Frontal cortex (tissue), 4 donors: Measurements from ENCODE around the gene FBXO48. TPM values are rescaled to one million over a fixed set of nuclear protein-coding genes. Genes with fewer than 3 reads are reported as not detected.
"Not testable (repeated sequence)": the region's sequence is repeated elsewhere in the genome, so short reads cannot be mapped to it uniquely, and the experiment has no call there.

Experiments used
- DNase-seq, 2 donors: peaks; one replicate each; pipeline ENCODE4 v3.0.0; 2012; ENCODE audit warnings: low spot score in 2 of 2
- FAIRE-seq: peaks from 2 replicates; lab custom pipeline; 2012; peaks lifted over from hg19 to GRCh38; lab: Jason Lieb, UNC
- total RNA-seq: library from RNA; depleted of rRNA; stranded (reverse); fragments of >200 nt; gene quantifications from one replicate; pipeline ENCODE4 v1.2.3, GENCODE V29; 2014
- donor health status: control.
- donor health status: control.
- donor health status: control.

FBXO48 gene
- total RNA-seq: 0.82 TPM

GRCh38 chr2:68467077-68467960 lies at the start of gene FBXO48, which contains the start of gene APLF:
FBXO48 (minus strand) TSS chr2:68467294; CDS start chr2:68465145, 2,149 bp downstream.
APLF (plus strand) TSS chr2:68467585; CDS start chr2:68467732, 147 bp downstream.
- peak; percentile 92 to 93 for DNase-seq
- FAIRE-seq: peak; percentile 88

GRCh38 chr2:68516051-68516955 lies 49.2 kb upstream of the FBXO48 start:
- no peak for DNase-seq
- no peak for FAIRE-seq

- DNase-seq: no peak
- FAIRE-seq: no peak
Measured at GRCh38 chr2:68514316-68514929, 47.3 kb upstream of the FBXO48 start.

GRCh38 chr2:68512966-68513365 lies 45.9 kb upstream of the FBXO48 start:
- DNase-seq (no peak), FAIRE-seq (no peak)

GRCh38 chr2:68512326-68512725 lies 45.2 kb upstream of the FBXO48 start:
- FAIRE-seq: no peak

GRCh38 chr2:68506170-68506569 lies 39.1 kb upstream of the FBXO48 start:
- DNase-seq: no peak
- no peak for FAIRE-seq

More at GRCh38 chr2:68512326-68512725, 45.2 kb upstream of the FBXO48 start:
- DNase-seq: no peak

- FAIRE-seq (no peak), DNase-seq (no peak)
Measured at GRCh38 chr2:68505603-68506159, 38.6 kb upstream of the FBXO48 start.

- no peak for FAIRE-seq
Measured at GRCh38 chr2:68501768-68502167, 34.7 kb upstream of the FBXO48 start.

GRCh38 chr2:68500649-68501048 lies 33.6 kb upstream of the FBXO48 start:
- FAIRE-seq: no peak
- DNase-seq: no peak

More at GRCh38 chr2:68501768-68502167, 34.7 kb upstream of the FBXO48 start:
- no peak for DNase-seq

- no peak for FAIRE-seq
- no peak for DNase-seq
Measured at GRCh38 chr2:68499133-68499532, 32.0 kb upstream of the FBXO48 start.

GRCh38 chr2:68491582-68491981 lies 24.5 kb upstream of the FBXO48 start:
- FAIRE-seq (no peak), DNase-seq (no peak)

GRCh38 chr2:68489282-68489681 lies 22.2 kb upstream of the FBXO48 start:
- DNase-seq: no peak
- no peak for FAIRE-seq

GRCh38 chr2:68488605-68489004 lies 21.5 kb upstream of the FBXO48 start:
- not testable (repeated sequence) for FAIRE-seq, DNase-seq

- DNase-seq: peak in 1 of 2 donors; percentile 28
Measured at GRCh38 chr2:68487773-68488355, 20.8 kb upstream of the FBXO48 start.

GRCh38 chr2:68483011-68483410 lies 15.9 kb upstream of the FBXO48 start:
- DNase-seq (no peak), FAIRE-seq (no peak)

More at GRCh38 chr2:68487773-68488355, 20.8 kb upstream of the FBXO48 start:
- FAIRE-seq: peak; percentile 87

GRCh38 chr2:68482296-68482820 lies 15.3 kb upstream of the FBXO48 start:
- FAIRE-seq (no peak), DNase-seq (no peak)

- no peak for DNase-seq
- no peak for FAIRE-seq
Measured at GRCh38 chr2:68478688-68479087, 11.6 kb upstream of the FBXO48 start.

- DNase-seq (no peak), FAIRE-seq (no peak)
Measured at GRCh38 chr2:68476454-68476853, 9.4 kb upstream of the FBXO48 start.

- FAIRE-seq: no peak
Measured at GRCh38 chr2:68475576-68475975, 8.5 kb upstream of the FBXO48 start.

More at GRCh38 chr2:68475576-68475975, 8.5 kb upstream of the FBXO48 start:
- DNase-seq: no peak
